IMR-90 (cell line): ENCODE measurements around the gene PEX14. TPM values are rescaled to one million over a fixed set of nuclear protein-coding genes. Genes with fewer than 3 reads are reported as not detected.

Experiments used
- ATAC-seq: fragments of 200-7000 bp; cut with Tn5 transposase; 2 replicates; pipeline ENCODE4 v1.9.1; 2020; ENCODE audit warnings: low read depth, mild to moderate bottlenecking, moderate library complexity
- BruUV-seq: library from RNA; stranded (reverse); fragments of 400-500 nt; replicated peaks from 2 replicates; lab custom pipeline; 2021; lab: Mats Ljungman, UMichigan
- CTCF ChIA-PET: fragments of 300-600 bp; formaldehyde crosslinking; extraction: SDS; loops from one replicate; lab custom pipeline; 2021; ENCODE audit warnings: antibody characterized with exemption; lab: Yijun Ruan, JAX
- POLR2A ChIA-PET: fragments of 300-600 bp; sonication (Branson Sonifier 250); formaldehyde crosslinking; loops from one replicate; lab custom pipeline; 2022; ENCODE audit warnings: antibody characterized with exemption; ENCODE audit not compliant: unreplicated experiment; lab: Charles Lee
- DNase-seq: peaks from one replicate; pipeline ENCODE4 v3.0.0; 2013
- H2AFZ ChIP-seq: replicated peaks from 2 replicates; pipeline ENCODE3; 2013; ENCODE audit warnings: low read length, mild to moderate bottlenecking; ENCODE audit not compliant: poor library complexity
- H2AK5ac ChIP-seq: 2 replicates; pipeline ENCODE4 v1.6.1; 2013; ENCODE audit warnings: low read depth, low read length, inconsistent platforms
- H2AK9ac ChIP-seq: replicated peaks from 2 replicates; pipeline ENCODE3; 2013; ENCODE audit warnings: mild to moderate bottlenecking, low read depth, low read length, moderate library complexity; ENCODE audit not compliant: poor library complexity
- H2BK120ac ChIP-seq: 2 replicates; pipeline ENCODE4 v1.6.1; 2013; ENCODE audit warnings: low read depth, low read length, inconsistent platforms
- H2BK15ac ChIP-seq: 3 replicates; pipeline ENCODE4 v1.6.1; 2013; ENCODE audit warnings: low read depth, low read length, inconsistent platforms
- H2BK20ac ChIP-seq: 2 replicates; pipeline ENCODE4 v1.6.1; 2013; ENCODE audit warnings: low read depth, mild to moderate bottlenecking, inconsistent platforms, low read length, moderate library complexity
- H2BK5ac ChIP-seq: 2 replicates; pipeline ENCODE4 v1.6.1; 2013; ENCODE audit warnings: mild to moderate bottlenecking, low read depth, low read length, inconsistent platforms; ENCODE audit not compliant: poor library complexity, severe bottlenecking
- H3K14ac ChIP-seq: replicated peaks from 2 replicates; pipeline ENCODE4 v1.6.1; 2013; ENCODE audit warnings: low read depth, low read length, inconsistent platforms
- H3K18ac ChIP-seq: 2 replicates; pipeline ENCODE4 v1.6.1; 2013; ENCODE audit warnings: low read depth, low read length, control low read depth
- H3K23ac ChIP-seq: 2 replicates; pipeline ENCODE4 v1.6.1; 2013; ENCODE audit warnings: low read depth, low read length, inconsistent platforms
- H3K27ac ChIP-seq: 2 replicates; pipeline ENCODE4 v1.5.1; 2013; ENCODE audit warnings: mild to moderate bottlenecking, control low read depth, low read length; ENCODE audit not compliant: insufficient read depth
- H3K27me3 ChIP-seq: 2 replicates; pipeline ENCODE4 v1.6.1; 2013; ENCODE audit warnings: low read length; ENCODE audit not compliant: control insufficient read depth, insufficient read depth
- H3K36me3 ChIP-seq: 2 replicates; pipeline ENCODE4 v1.6.1; 2013; ENCODE audit warnings: low read length, mixed read lengths; ENCODE audit not compliant: control insufficient read depth, insufficient read depth
- H3K4ac ChIP-seq: 2 replicates; pipeline ENCODE4 v1.6.1; 2013; ENCODE audit warnings: low read depth, low read length, inconsistent platforms
- H3K4me1 ChIP-seq: 2 replicates; pipeline ENCODE4 v1.6.1; 2013; ENCODE audit warnings: low read length, mixed read lengths; ENCODE audit not compliant: control insufficient read depth, insufficient read depth
- H3K4me2 ChIP-seq: 2 replicates; pipeline ENCODE4 v1.6.1; 2013; ENCODE audit warnings: low read depth, mild to moderate bottlenecking, control low read depth, low read length, moderate library complexity
- H3K4me3 ChIP-seq: 2 replicates; pipeline ENCODE4 v1.5.1; 2013; ENCODE audit warnings: low read depth, mild to moderate bottlenecking, control low read depth, low read length, moderate library complexity; ENCODE audit not compliant: insufficient read depth
- H3K56ac ChIP-seq: 2 replicates; pipeline ENCODE4 v1.6.1; 2013; ENCODE audit warnings: low read length, inconsistent platforms; ENCODE audit not compliant: insufficient read depth; ENCODE audit errors: extremely low read depth
- H3K79me1 ChIP-seq, 2 experiments: 2 replicates each; pipeline ENCODE4 v1.6.1; 2013; ENCODE audit warnings: low read length in 2 of 2, inconsistent platforms in 1 of 2, low read depth in 1 of 2
- H3K9ac ChIP-seq: 2 replicates; pipeline ENCODE4 v1.6.1; 2013; ENCODE audit warnings: low read depth, low read length, control low read depth
- H3K9me1 ChIP-seq: 2 replicates; pipeline ENCODE4 v1.6.1; 2013; ENCODE audit warnings: low read length, inconsistent platforms; ENCODE audit not compliant: insufficient read depth
- H3K9me3 ChIP-seq: 2 replicates; pipeline ENCODE4 v1.6.1; 2013; ENCODE audit warnings: low read length; ENCODE audit not compliant: control insufficient read depth, insufficient read depth
- H4K20me1 ChIP-seq: 2 replicates; pipeline ENCODE4 v1.6.1; 2013; ENCODE audit warnings: low read length, inconsistent platforms; ENCODE audit not compliant: insufficient read depth
- H4K5ac ChIP-seq: 2 replicates; pipeline ENCODE4 v1.6.1; 2013; ENCODE audit warnings: mild to moderate bottlenecking, low read depth, low read length, control low read depth
- H4K8ac ChIP-seq, 2 experiments: 2 replicates each; pipeline ENCODE4 v1.6.1; 2013; ENCODE audit warnings: low read depth in 2 of 2, low read length in 2 of 2, control low read depth in 1 of 2, inconsistent platforms in 1 of 2
- H4K91ac ChIP-seq: 2 replicates; pipeline ENCODE4 v1.6.1; 2013; ENCODE audit warnings: low read depth, low read length, inconsistent platforms; ENCODE audit not compliant: insufficient read depth
- CEBPB ChIP-seq: IDR thresholded peaks from 2 replicates; pipeline ENCODE4 v1.6.1; 2012; ENCODE audit warnings: low read depth, low read length, improper control_type of control experiment
- ELK1 ChIP-seq: fragments of 150-350 bp; IDR thresholded peaks from 2 replicates; pipeline ENCODE4 v1.6.1; 2016; ENCODE audit warnings: low read depth, mild to moderate bottlenecking, low read length, moderate library complexity, borderline replicate concordance
- NFE2L2 ChIP-seq: fragments of 150-350 bp; IDR thresholded peaks from 2 replicates; pipeline ENCODE4 v1.6.1; 2016; ENCODE audit warnings: low read depth, mild to moderate bottlenecking, low read length
- WGBS, 2 experiments: methylation state at CpG; one replicate each; pipeline versions ENCODE4 v1.1.5 to v1.1.7; 2013; ENCODE audit warnings: missing lambda C conversion rate in 2 of 2; ENCODE audit not compliant: insufficient read length in 1 of 2; ENCODE audit errors: extremely low coverage in 2 of 2; 5-methylcytosine and 5-hydroxymethylcytosine counted together
- dilution Hi-C: fragments of 300-500 bp; cut with HindIII; formaldehyde crosslinking; loops from one replicate; pipeline ENCODE4 v1.14.3; 2018; ENCODE audit warnings: low sequenced_read_pairs; ENCODE audit not compliant: unreplicated experiment
- in situ Hi-C: fragments of 300-500 bp; cut with MboI; formaldehyde crosslinking; loops from 3 replicates; pipeline ENCODE4 v1.14.3; 2019; ENCODE audit warnings: low sequenced_read_pairs, inconsistent platforms, mixed read lengths
- intact Hi-C: fragments of 100-400 bp; cut with micrococcal nuclease; formaldehyde crosslinking; loops from 2 replicates; pipeline ENCODE4 v1.10.0; 2022
- polyA plus RNA-seq, 3 experiments: library from polyadenylated mRNA; depleted of rRNA; stranded (reverse); fragments of >200 nt; gene quantifications; 2 replicates each; pipeline ENCODE4 v1.2.3, GENCODE V29; 2012; ENCODE audit warnings: low replicate concordance in 1 of 3
- total RNA-seq: library from RNA; depleted of rRNA; stranded (reverse); fragments of >200 nt; gene quantifications from 2 replicates; pipeline ENCODE4 v1.2.3, GENCODE V29; 2012

The PEX14 gene
- total and polyA plus RNA-seq, 2 of the 4 experiments (the other 2 are of a cell fraction) = 9.5 to 22.5 TPM

GRCh38 chr1:10593750-10594149 lies 119.0 kb downstream of the PEX14 start:
- no peak overlapping the region for H3K9ac ChIP-seq
- no peak overlapping the region for H3K4ac ChIP-seq
- no peak overlapping the region for H2AK5ac ChIP-seq
- no peak overlapping the region for H3K27ac ChIP-seq
- peaks cover 3 to 31% of the 10 kb centered on the region in 2 experiments; a peak in 2 of 4 replicates for H3K79me1 ChIP-seq
- H3K36me3 ChIP-seq = no peaks in the 10 kb centered on the region
- dilution Hi-C loops = no loop called here
- H2BK20ac ChIP-seq = no peak overlapping the region
- ChIA-PET CTCF (no interaction called here), POLR2A (no interaction called here)
- no peak overlapping the region for H4K8ac ChIP-seq
- no peak overlapping the region for H4K91ac ChIP-seq
- H4K5ac ChIP-seq = no peak overlapping the region
- H3K23ac ChIP-seq = no peak overlapping the region
- peaks cover 4% of the 10 kb centered on the region; the same call in 1 of the 2 replicates for H4K20me1 ChIP-seq
- H3K4me3 ChIP-seq = no peak overlapping the region
- no peak overlapping the region for H2BK15ac ChIP-seq
- no peak for TF ChIP-seq CEBPB
- no peak for TF ChIP-seq ELK1
- TF ChIP-seq NFE2L2 = no peak
- no peak overlapping the region for H3K18ac ChIP-seq
- intact Hi-C loops = no loop called here
- no peak for DNase-seq
- H2AFZ ChIP-seq = no peak overlapping the region
- peaks cover 5% of the 10 kb centered on the region for H3K9me1 ChIP-seq
- no peak overlapping the region for H2AK9ac ChIP-seq
- no peak overlapping the region for H3K14ac ChIP-seq
- no peak for ATAC-seq
- in situ Hi-C loops = no loop called here
- WGBS, 2 experiments = no CpG with 5 or more reads among the region's 11 CpGs
- H2BK5ac ChIP-seq = no peak overlapping the region
- H2BK120ac ChIP-seq = no peak overlapping the region
- no peak overlapping the region for H3K56ac ChIP-seq
- H3K27me3 ChIP-seq = no peaks in the 10 kb centered on the region
- no TSS peak for BruUV-seq
- no peak overlapping the region for H3K4me2 ChIP-seq
- peaks cover 18% of the 10 kb centered on the region for H3K4me1 ChIP-seq
- no peaks in the 10 kb centered on the region for H3K9me3 ChIP-seq
